ENCODE results near the gene ZNF516.

ZNF516 gene

GRCh38 chr18:76506395-76506794, 11.4 kb upstream of the ZNF516 start:
- no peak for DNase-seq

GRCh38 chr18:76505614-76506013, 10.6 kb upstream of the ZNF516 start:
- DNase-seq: no peak

GRCh38 chr18:76504749-76505148, 9.7 kb upstream of the ZNF516 start:
- no peak for DNase-seq

GRCh38 chr18:76503649-76504386, 8.8 kb upstream of the ZNF516 start:
- no peak for DNase-seq

- no peak for DNase-seq
Measured at GRCh38 chr18:76502551-76502950, 7.5 kb upstream of the ZNF516 start.

- no peak for DNase-seq
Measured at GRCh38 chr18:76499637-76500340, 4.7 kb upstream of the ZNF516 start.

GRCh38 chr18:76499021-76499420, 4.0 kb upstream of the ZNF516 start:
- no peak for DNase-seq

GRCh38 chr18:76498064-76498463, 3.0 kb upstream of the ZNF516 start:
- DNase-seq: no peak

- no peak for DNase-seq
Measured at GRCh38 chr18:76497021-76497420, 2.0 kb upstream of the ZNF516 start.

GRCh38 chr18:76496194-76496890, 1.3 kb upstream of the ZNF516 start:
- peak; percentile 81 for DNase-seq

GRCh38 chr18:76495435-76496193, 572 bp upstream of the ZNF516 start:
- peak; percentile 62 for DNase-seq

GRCh38 chr18:76494231-76495005, 624 bp downstream of the ZNF516 start:
- peak; percentile 80 for DNase-seq

- DNase-seq: peak; percentile 48
Measured at GRCh38 chr18:76493213-76494161, 1.6 kb downstream of the ZNF516 start.

- peak; percentile 99 for DNase-seq
Measured at GRCh38 chr18:76492669-76493212, 2.3 kb downstream of the ZNF516 start.

- no peak for DNase-seq
Measured at GRCh38 chr18:76491776-76492668, 3.0 kb downstream of the ZNF516 start.

- peak; percentile 89 for DNase-seq
Measured at GRCh38 chr18:76491473-76491775, 3.6 kb downstream of the ZNF516 start.

GRCh38 chr18:76490670-76491472, 4.2 kb downstream of the ZNF516 start:
- DNase-seq: peak; percentile 67

- no peak for DNase-seq
Measured at GRCh38 chr18:76490033-76490432, 5.0 kb downstream of the ZNF516 start.

- no peak for DNase-seq
Measured at GRCh38 chr18:76489081-76489480, 6.0 kb downstream of the ZNF516 start.

Measured in left hindlimb (tissue), 1 donor.